SK-MEL-5 (cell line): ENCODE results near the gene PKN3. TPM values are rescaled to one million over a fixed set of nuclear protein-coding genes. Genes with fewer than 3 reads are reported as not detected.
A peak's percentile ranks its signal among the peaks of the same experiment; 100 is the strongest.
"Not testable (repeated sequence)": the region's sequence is repeated elsewhere in the genome, so short reads cannot be mapped to it uniquely, and the experiment has no call there.

ENCODE experiments used
- DNase-seq: peaks from one replicate; pipeline ENCODE4 v3.0.0-alpha.2; 2016; ENCODE audit warnings: low read depth, low spot score
- in situ Hi-C: cut with HindIII; loops from 2 replicates; pipeline ENCODE4 v1.10.0; 2016; ENCODE audit warnings: low sequenced_read_pairs, high pct_unique_total_duplicates, low pct_unique_long_range_greater_than_20kb
- polyA plus RNA-seq, 2 experiments: library from polyadenylated mRNA; depleted of rRNA; stranded (reverse); fragments of >200 nt; gene quantifications; 2 replicates each; pipeline ENCODE4 v1.2.3, GENCODE V29; 2015
- total RNA-seq: library from RNA; depleted of rRNA; stranded (reverse); fragments of >200 nt; shearing (Covaris generic); gene quantifications from 2 replicates; pipeline ENCODE4 v1.2.3, GENCODE V29; 2014; rRNA removed

The PKN3 gene
- total RNA-seq: 3.2 and 4.4 TPM in 2 replicates
- polyA plus RNA-seq (2015; cell fraction: cytosol; rRNA removed): 6.3 and 8.1 TPM in 2 replicates
- polyA plus RNA-seq (2015; cell fraction: nucleus; rRNA removed): 12.9 and 18.8 TPM in 2 replicates

DNA sequence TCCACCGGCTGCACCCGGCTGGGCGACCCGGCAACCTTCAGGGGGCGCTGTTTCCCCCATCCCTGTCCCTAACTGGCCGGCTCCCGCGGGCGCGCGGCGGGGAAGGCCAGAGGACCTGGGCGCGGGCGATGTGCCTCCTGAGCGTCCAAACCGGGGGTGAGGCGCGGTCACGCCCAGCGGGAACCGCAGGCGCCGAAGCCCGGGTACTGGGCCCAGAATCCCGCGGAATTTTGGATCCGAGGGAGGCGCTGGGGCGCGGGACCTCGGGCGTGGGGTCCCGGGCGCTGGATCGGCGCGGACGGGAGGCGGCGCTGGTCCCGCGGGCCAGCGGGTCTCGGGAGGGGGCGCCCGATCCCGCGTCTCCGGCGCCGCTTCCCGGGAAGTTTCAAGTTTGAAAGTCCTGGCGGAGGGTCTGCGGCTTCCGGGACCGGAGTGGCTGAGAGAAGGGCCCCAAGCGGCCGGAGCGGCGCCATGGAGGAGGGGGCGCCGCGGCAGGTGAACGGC is at the start of gene PKN3:
PKN3 (plus strand) TSS at position 59 of the 504 bp plus-strand sequence; CDS start at position 472, 413 bp downstream.
- in situ Hi-C loops: no loop called here
- DNase-seq: peak; percentile 86

DNA sequence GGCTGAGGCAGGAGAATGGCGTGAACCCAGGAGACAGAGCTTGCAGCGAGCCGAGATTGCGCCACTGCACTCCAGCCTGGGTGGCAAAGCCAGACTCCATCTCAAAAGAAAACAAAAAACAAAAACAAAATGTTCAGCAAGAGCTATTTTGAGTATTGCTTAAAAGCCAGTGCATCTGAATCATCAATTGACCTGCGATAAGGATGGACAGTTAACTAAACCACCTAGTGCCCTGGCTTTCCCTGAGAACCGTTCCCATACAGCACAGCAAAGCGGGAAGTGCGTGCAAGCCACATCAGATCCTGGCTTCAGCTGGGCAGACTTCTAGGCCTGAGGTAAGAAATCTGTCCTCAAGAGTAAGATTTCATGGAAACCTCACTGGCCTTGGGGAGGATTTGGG is 48.4 kb upstream of the PKN3 start:
- in situ Hi-C loops: no loop called here
- DNase-seq: no peak

DNA sequence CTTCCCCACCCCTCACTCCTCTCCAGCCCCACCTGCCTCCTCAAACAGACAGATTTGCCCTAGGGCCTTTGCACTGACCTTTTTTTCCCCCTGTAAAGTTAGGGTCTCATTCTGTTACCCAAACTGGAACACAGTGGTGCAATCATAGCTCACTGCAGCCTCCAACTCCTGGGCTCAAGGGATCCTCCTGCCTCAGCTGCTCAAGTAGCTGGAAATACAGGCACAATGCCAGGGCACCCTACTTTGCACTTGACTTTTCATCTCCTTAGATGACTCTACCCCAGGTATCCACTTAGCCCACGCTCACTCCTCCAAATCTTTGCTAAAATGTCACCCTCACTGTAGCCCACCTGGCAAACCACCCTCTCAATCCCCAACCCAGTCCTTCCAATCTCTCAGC is 47.8 kb upstream of the PKN3 start:
- DNase-seq: no peak
- in situ Hi-C loops: no loop called here

DNA sequence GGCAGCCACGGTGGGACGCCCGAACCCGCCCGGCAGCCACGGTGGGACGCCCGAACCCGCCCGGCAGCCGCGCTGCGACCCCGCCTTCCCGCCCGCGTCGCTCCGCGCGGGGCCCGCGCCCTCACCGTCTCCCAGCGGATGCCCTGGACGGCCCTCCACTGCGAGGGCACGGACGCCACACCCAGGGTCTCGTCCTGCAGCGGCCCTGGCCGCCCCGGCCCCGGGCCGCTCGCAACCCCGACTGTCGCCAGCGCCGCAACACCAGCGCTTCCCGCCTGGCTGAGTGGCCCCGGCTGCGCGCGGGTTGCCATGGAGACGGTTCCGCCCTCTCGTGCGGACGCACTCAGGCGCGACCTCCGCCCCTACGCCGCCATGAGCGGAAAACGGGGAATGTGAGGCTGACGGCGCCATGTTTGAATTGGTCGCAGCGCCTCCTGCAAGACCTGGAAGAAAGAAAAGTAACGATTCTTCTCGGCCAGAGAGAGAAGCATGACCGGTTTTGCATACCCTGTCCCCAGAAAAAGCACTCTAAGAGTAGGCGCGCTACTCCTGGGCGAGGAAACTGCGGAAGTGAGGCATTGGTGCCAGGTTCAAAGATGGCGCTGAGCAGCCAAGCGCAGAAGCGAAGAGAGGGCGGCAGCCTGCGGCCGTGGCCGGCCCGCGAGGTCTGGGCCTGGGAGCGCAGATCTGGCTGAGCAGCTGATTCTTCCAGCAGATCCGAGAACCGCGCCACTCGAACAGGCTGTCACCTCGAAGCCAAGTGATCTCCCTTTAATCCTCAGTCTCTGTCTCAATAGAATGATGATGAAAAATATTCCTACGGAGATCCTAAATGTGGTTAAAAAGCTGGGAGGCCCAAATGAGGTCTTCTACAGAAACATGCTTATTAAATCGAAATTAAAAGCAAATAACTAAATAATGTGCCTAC is 45.6 kb upstream of the PKN3 start, which contains the start of gene DYNC2I2:
DYNC2I2 (minus strand) TSS at position 432 of the 928 bp plus-strand sequence; CDS start at position 311, 121 bp downstream.
- DNase-seq: peak; percentile 94
- in situ Hi-C loops: no loop called here

DNA sequence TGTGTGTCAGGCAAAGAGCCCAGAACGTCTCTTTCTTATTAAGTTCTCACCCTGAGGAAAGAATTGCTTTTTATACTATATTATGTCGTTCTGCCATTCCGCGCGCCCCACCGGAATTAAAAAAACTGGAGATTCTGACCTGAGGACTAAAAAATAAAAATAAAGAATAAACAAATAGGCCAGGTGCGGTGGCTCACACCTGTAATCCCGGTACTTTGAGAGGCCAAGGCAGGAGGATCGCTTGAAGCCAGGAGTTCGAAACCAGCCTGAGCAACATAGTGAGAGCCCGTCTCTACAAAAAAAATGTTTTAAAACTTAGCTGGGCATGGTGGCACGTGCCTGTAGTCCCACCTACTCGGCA is 45.0 kb upstream of the PKN3 start:
- no peak for DNase-seq
- in situ Hi-C loops: no loop called here

DNA sequence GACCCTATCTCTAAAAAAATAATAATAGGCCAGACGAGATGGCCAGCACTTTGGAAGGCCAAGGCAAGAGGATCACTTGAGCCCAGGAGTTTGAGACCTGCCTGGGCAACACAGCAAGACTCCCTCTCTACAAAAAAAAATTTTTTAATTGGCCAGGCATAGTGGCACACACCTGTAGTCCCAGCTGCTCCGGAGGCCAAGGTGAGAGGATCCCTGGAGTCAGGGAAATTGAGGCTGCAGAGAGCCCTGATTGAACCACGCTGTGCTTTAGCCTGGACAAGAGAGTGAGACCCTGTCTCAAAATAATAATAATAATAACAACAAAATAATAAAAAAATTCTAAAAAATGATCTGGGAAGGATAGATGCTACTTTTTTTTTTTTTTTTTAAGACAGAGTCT is 44.5 kb upstream of the PKN3 start:
- in situ Hi-C loops: no loop called here
- no peak for DNase-seq

DNA sequence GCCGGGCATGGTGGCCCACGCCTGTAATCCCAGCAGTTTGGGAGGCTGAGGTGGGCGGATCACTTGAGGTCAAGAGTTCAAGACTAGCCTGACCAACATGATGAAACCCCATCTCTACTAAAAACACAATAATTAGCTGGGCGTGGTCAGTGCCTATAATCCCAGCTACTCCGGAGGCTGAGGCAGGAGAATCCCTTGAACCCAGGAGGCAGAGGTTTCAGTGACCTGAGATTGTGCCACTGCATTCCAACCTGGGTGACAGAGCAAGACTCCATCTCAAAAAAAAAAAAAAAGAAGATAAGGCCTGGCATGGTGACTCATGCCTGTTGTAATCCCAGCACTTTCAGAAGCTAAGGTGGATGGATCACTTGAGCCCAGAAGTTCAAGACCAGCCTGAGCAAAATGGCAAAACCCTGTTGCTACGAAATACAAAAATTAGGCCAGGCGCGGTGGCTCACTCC is 35.8 kb upstream of the PKN3 start:
- DNase-seq, in situ Hi-C loops: not testable (repeated sequence)

DNA sequence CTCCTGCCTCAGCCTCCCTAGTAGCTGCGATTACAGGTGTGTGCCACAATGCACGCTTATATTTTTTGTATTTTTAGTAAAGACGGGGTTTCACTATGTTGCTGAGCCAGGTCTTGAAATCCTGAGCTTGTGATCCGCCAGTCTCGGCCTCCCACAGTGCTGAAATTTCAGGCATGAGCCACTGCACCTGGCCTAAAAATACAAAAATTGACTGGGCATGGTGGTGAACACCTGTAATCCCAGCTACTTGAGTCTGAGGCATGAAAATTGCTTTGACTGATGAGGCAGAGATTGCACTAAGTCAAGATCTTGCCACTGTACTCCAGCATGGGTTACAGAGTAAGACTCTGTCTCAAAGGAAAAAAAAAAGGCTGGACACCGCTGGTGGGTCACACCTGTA is 32.5 kb upstream of the PKN3 start:
- in situ Hi-C loops: no loop called here

DNA sequence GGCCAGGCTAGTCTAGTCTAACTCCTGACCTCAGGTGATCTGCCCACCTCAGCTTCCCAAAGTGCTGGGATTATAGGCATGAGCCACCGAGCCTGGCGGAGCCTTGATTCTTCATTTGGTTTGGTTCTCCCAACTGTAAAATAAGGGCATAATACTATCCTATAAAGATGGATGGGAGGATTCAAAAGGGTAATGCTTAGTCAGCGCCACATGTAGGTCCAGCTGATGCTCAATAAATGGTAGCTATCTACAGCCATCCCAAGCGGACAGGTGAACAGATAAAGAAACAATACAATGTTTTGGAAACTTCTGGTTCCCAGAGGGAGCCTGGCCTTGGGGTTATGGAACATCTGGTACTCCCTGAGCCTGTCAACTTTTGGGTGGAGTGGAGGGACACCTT is 26.9 kb upstream of the PKN3 start:
- DNase-seq: no peak

More for the DNA sequence above, 32.5 kb upstream of the PKN3 start:
- no peak for DNase-seq

DNA sequence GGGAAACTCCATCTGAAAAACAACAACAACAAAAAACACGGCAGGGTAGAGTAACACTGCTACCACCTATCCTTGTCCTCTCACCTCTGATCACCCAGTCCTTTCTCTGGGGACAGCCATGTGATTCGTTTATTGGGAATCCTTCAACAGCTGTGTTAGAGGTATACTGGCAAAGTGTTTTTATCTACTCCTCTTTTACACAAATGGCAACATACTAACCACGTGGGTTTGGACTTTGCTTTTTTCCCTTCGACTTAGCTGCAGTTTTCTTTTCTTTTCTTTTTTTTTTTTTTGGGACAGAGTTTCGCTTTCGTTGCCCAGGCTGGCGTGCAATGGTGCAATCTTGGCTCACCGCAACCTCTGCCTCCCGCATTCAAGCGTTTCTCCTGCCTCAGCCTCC is 24.5 kb upstream of the PKN3 start:
- no peak for DNase-seq
- in situ Hi-C loops: no loop called here

More for the DNA sequence above, 26.9 kb upstream of the PKN3 start:
- in situ Hi-C loops: no loop called here

DNA sequence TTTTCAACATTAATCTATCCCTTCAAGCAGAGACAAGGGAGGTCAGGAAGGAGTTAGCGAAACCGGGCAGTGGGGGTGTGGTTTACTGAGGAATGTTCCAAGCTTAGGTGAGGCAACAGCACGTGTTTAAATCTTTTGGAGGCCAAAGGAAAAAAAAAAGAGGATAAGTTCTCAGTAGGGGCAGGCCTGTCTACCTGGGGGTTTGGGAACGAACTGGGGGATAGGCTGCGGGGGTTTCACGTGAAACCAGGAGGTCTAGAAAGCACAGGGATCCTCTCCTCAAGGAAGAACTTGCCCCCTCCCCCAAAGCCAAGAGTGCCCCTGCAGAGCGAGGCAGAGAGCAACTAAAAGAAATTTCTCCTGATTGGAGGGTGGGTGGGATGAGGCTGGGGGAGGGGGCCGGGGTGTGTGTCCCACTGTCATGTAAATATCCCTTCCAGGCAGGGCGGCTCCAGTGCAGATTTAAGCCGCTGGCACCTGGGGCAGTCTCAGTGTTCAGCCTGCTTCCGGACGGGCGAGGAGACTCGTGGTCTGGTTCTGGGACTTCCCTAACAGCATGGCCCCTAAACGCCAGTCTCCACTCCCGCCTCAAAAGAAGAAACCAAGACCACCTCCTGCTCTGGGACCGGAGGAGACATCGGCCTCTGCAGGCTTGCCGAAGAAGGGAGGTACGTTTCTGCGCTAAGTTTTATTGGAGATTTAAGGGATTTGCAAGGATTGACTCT is 18.8 kb upstream of the PKN3 start:
- in situ Hi-C loops: no loop called here
- peak; percentile 50 for DNase-seq

DNA sequence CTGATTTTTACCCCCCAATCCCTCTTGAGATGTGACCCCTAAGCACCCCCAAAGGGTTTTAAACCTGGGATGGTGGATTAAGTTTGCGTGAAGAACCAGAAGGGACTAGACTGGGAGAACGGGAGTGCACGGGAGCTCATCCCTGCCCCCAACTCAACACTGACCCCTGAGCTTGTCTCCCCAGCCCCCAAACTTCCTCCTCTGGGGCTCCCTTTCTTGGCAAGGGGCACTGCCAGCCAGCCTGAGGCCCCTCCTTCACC is 18.3 kb upstream of the PKN3 start:
- in situ Hi-C loops: no loop called here

DNA sequence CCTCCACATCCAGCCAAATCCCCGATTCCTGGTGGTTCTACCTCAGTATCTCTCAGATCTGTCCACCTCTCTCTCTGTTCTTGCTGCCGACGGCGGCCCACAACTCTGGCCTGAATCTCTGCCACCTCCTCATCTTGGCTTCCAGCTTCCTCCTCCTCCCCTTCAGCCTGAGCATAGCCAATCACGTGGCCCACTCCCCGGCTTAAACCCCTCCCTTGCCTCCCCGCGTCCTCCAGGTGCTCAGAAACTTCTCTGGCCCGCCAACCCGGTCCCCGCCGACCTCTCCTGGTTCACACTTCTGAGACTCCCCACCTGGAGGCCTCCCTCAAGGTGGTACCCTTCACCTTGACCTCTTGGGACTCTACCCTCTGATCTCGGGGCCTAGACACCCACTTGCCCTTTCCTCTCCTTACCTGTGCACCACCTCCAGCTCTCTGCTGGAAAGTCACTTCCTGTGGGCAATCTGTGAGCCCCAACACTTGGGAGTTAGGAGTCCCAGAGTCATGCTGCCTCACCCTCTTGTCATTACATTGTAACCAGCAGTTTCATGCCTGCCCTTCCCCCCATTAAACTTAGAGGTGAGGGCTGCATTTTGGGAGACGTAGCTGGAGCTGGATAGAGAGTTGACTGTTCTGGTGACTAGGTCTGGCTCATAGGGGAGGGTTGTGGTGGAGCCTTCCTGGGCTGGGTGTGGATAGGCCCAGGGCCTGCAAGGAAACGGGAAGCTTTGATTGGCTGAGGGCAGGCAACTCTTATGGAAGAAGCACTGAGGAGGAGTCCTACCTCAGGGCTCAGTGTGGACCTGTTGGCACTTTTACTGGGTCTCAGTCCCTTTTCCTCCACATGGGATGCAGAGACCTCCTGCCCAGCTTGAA is 17.7 kb upstream of the PKN3 start:
- DNase-seq: peak; percentile 81
- in situ Hi-C loops: no loop called here

More for the DNA sequence above, 18.3 kb upstream of the PKN3 start:
- DNase-seq: no peak

DNA sequence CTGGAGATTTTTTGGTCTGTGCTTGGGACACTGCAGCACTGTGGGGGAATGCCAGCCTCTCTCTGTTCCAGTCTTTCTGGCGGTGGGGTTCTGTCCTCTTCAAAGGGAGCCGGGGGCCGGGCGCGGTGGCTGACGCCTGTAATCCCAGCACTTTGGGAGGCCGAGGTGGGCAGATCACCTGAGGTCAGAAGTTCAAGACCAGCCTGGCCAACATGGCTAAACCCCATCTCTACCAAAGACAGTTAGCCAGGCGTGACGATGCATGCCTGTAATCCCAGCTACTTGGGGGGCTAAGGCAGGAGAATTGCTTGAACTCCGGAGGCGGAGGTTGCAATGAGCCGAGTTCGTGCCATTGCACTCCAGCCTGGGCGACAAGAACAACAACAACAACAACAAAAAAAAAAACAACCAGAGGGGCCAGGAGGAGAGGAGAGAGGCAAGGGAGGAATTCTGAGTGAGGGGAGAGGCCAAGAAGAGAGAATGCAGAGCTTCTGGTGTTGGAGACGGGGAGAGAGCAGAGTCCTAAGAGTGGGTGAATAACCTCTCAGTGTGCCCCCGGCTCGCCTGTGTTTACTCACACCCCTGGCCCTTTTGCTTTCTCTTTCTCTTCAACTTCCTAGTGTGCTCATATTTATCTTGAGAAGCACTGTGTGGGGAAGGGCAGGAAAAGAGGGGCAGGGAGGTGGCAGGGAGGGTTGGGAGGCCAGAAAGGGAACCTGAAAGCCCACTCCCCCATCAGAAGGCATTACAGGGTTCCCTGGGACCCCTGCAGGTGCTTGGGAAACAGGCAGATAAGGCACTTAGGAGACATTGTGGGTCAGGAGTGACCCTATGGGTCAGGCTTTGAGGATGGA is 16.4 kb upstream of the PKN3 start:
- in situ Hi-C loops: no loop called here
- no peak for DNase-seq

DNA sequence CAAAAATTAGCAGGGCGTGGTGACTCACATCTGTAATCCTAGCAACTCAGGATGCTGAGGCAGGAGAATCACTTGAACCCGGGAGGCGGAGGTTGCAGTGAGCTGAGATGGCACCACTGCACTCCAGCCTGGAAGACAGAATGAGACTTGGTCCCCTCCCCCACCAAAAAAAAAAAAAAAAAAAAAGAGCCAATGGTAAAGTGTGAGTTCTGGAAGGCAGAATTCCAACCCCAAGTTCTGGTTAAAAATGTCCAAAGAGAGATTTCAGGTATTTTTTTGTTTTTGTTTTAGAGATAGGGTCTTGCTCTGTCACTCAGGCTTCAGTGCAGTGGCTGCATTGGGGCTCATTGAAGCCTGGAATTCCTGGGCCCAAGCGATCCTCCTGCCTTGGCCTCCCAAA is 14.8 kb upstream of the PKN3 start:
- in situ Hi-C loops: no loop called here

DNA sequence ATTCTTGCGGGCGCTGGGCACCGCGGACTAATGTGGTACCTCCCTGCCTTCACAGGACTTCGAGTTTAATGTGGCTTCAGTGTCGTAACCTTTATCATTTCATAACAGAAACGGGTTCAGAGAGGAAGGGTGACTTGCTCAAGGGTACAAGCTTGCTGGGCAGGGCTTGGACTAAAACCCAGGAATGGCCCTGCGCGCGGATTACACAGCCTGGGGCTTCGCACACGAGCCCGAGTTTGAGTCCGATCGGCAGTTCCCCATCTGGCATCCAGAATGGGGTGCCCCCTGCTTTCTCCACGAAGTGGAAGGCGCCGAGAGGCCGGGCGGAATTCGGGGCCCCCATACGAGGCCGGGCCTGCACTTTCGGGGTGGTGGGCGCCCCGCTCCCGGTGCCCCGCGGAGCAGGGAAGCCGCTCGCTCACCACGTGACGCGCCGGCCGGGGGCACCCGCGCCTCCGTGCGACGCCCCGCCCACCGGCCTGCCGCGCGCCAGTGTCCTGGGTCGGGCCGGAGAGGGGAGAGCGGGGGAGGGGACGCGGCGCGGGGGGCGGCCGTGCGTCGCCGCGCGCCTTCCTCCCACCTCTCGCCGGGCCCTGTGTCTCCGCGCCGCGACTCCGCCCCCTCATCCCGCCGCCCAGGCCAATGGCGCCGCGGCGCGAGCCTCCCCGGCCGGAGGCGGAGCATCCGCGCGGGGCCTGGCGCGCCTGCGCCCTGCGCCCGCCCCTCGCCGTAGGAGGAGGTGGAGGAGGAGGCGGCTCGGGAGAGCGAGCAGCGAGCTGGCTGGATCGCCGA is 13.6 kb upstream of the PKN3 start, which contains the start of gene SET:
SET (plus strand) TSS at position 722 of the 792 bp plus-strand sequence. CDS start 361 bp downstream, outside the sequence.
- DNase-seq: peak; percentile 93
- in situ Hi-C loops: no loop called here

More for the DNA sequence above, 14.8 kb upstream of the PKN3 start:
- DNase-seq: no peak
